ENCODE measurements around the gene SLC39A8. TPM values are rescaled to one million over a fixed set of nuclear protein-coding genes. Genes with fewer than 3 reads are reported as not detected.

SLC39A8 gene
- total and polyA plus RNA-seq, 4 donors = 179 to 314 (median 235) TPM

GRCh38 chr4:102339018-102339417 is 6.3 kb downstream of the SLC39A8 start:
- Histone ChIP-seq H3K27me3 (ENCODE audit: control insufficient read depth in 3 of 3, insufficient read depth in 3 of 3, low read length in 2 of 3) (peaks cover 0 to 16% (median 16%) of the 10 kb centered on the region in 3 donors), H3K36me3 (ENCODE audit: control insufficient read depth in 4 of 4, insufficient read depth in 4 of 4, low read length in 4 of 4) (no peaks in the 10 kb centered on the region), H3K9ac (ENCODE audit: insufficient read depth in 1 of 2, low read length in 2 of 2) (no peak overlapping the region), H3K4me3 (no peak overlapping the region), H3K4me1 (ENCODE audit: control insufficient read depth in 5 of 5, insufficient read depth in 5 of 5, low read length in 5 of 5) (peaks cover 0 to 5% (median 0%) of the 10 kb centered on the region in 5 donors), H3K9me3 (ENCODE audit: control insufficient read depth in 4 of 4, insufficient read depth in 3 of 4, low read length in 3 of 4) (no peaks in the 10 kb centered on the region), H3K27ac (ENCODE audit: low read depth in 1 of 2, low read length in 1 of 2) (no peak overlapping the region)
- WGBS, 2 donors = 89 to 96% methylated on average over 1 of the region's 1 CpG
- ATAC-seq (ENCODE audit: insufficient read depth, low FRiP score) (no peak), DNase-seq (no peak)
- no peak for TF ChIP-seq CTCF (IDR thresholded peaks at IDR 0.05; ENCODE audit: control extremely low read depth, extremely low read depth)

- Histone ChIP-seq H3K9me3 (ENCODE audit: control insufficient read depth in 4 of 4, insufficient read depth in 3 of 4, low read length in 3 of 4) (no peaks in the 10 kb centered on the region), H3K9ac (ENCODE audit: insufficient read depth in 1 of 2, low read length in 2 of 2) (no peak overlapping the region), H3K36me3 (ENCODE audit: control insufficient read depth in 4 of 4, insufficient read depth in 4 of 4, low read length in 4 of 4) (no peaks in the 10 kb centered on the region), H3K4me1 (ENCODE audit: control insufficient read depth in 5 of 5, insufficient read depth in 5 of 5, low read length in 5 of 5) (no peaks in the 10 kb centered on the region), H3K27ac (ENCODE audit: low read depth in 1 of 2, low read length in 1 of 2) (no peak overlapping the region), H3K27me3 (ENCODE audit: control insufficient read depth in 3 of 3, insufficient read depth in 3 of 3, low read length in 2 of 3) (peaks cover 0 to 13% (median 12%) of the 10 kb centered on the region in 3 donors), H3K4me3 (no peak overlapping the region)
- ATAC-seq (ENCODE audit: insufficient read depth, low FRiP score) = no peak
- WGBS, 2 donors = 89 to 93% methylated on average over 8 of the region's 8 CpGs
- no peak for DNase-seq
- no peak for TF ChIP-seq CTCF (IDR thresholded peaks at IDR 0.05; ENCODE audit: control extremely low read depth, extremely low read depth)
These were observed 6.9 kb downstream of the SLC39A8 start for GRCh38 chr4:102338405-102338804.

GRCh38 chr4:102335616-102336015 is 9.7 kb downstream of the SLC39A8 start:
- WGBS, 2 donors = 97% methylated on average over 2 of the region's 2 CpGs
- DNase-seq (no peak), ATAC-seq (ENCODE audit: insufficient read depth, low FRiP score) (no peak)
- Histone ChIP-seq H3K9me3 (ENCODE audit: control insufficient read depth in 4 of 4, insufficient read depth in 3 of 4, low read length in 3 of 4) (no peaks in the 10 kb centered on the region), H3K4me3 (no peak overlapping the region), H3K9ac (ENCODE audit: insufficient read depth in 1 of 2, low read length in 2 of 2) (no peak overlapping the region), H3K36me3 (ENCODE audit: control insufficient read depth in 4 of 4, insufficient read depth in 4 of 4, low read length in 4 of 4) (no peaks in the 10 kb centered on the region), H3K27me3 (ENCODE audit: control insufficient read depth in 3 of 3, insufficient read depth in 3 of 3, low read length in 2 of 3) (peaks cover 0 to 2% (median 0%) of the 10 kb centered on the region in 3 donors), H3K4me1 (ENCODE audit: control insufficient read depth in 5 of 5, insufficient read depth in 5 of 5, low read length in 5 of 5) (no peaks in the 10 kb centered on the region), H3K27ac (ENCODE audit: low read depth in 1 of 2, low read length in 1 of 2) (no peak overlapping the region)
- no peak for TF ChIP-seq CTCF (IDR thresholded peaks at IDR 0.05; ENCODE audit: control extremely low read depth, extremely low read depth)

GRCh38 chr4:102334624-102335023 is 10.7 kb downstream of the SLC39A8 start:
- Histone ChIP-seq H3K9me3 (ENCODE audit: control insufficient read depth in 4 of 4, insufficient read depth in 3 of 4, low read length in 3 of 4) (no peaks in the 10 kb centered on the region), H3K36me3 (ENCODE audit: control insufficient read depth in 4 of 4, insufficient read depth in 4 of 4, low read length in 4 of 4) (no peaks in the 10 kb centered on the region), H3K4me1 (ENCODE audit: control insufficient read depth in 5 of 5, insufficient read depth in 5 of 5, low read length in 5 of 5) (no peaks in the 10 kb centered on the region), H3K4me3 (no peak overlapping the region), H3K27ac (ENCODE audit: low read depth in 1 of 2, low read length in 1 of 2) (no peak overlapping the region), H3K27me3 (ENCODE audit: control insufficient read depth in 3 of 3, insufficient read depth in 3 of 3, low read length in 2 of 3) (peaks cover 0 to 2% (median 0%) of the 10 kb centered on the region in 3 donors), H3K9ac (ENCODE audit: insufficient read depth in 1 of 2, low read length in 2 of 2) (no peak overlapping the region)
- ATAC-seq (ENCODE audit: insufficient read depth, low FRiP score) (peak; percentile 45), DNase-seq (no peak)
- TF ChIP-seq CTCF (IDR thresholded peaks at IDR 0.05; ENCODE audit: control extremely low read depth, extremely low read depth) = no peak
- WGBS, 2 donors = 74 to 81% methylated on average over 2 of the region's 2 CpGs
